SK-N-DZ (cell line): Measurements from ENCODE around the gene STXBP1.
"Not testable (repeated sequence)": the region's sequence is repeated elsewhere in the genome, so short reads cannot be mapped to it uniquely, and the experiment has no call there.

Experiments used
- DNase-seq: peaks from one replicate; pipeline ENCODE4 v3.0.0-alpha.2; 2015; ENCODE audit warnings: low spot score

The STXBP1 gene

DNA sequence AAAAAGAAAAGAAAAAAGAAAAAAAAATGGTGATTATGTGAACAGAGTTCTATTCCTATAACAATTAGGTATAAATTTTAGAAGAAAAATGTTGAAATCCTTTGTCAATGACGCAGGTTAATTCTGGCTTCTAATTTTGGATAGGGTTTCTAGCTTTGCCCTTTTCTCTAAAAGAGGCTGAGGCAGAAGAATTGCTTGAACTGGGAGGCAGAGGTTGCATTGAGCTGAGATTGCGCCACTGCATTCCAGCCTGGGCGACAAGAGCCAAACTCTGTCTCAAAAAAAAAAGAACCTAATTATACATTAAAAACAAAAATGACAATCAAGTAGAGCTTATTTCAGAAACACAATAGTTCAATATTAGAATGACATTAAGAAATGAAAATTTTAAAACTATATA lies 2.9 kb downstream of the STXBP1 start:
- no peak for DNase-seq

DNA sequence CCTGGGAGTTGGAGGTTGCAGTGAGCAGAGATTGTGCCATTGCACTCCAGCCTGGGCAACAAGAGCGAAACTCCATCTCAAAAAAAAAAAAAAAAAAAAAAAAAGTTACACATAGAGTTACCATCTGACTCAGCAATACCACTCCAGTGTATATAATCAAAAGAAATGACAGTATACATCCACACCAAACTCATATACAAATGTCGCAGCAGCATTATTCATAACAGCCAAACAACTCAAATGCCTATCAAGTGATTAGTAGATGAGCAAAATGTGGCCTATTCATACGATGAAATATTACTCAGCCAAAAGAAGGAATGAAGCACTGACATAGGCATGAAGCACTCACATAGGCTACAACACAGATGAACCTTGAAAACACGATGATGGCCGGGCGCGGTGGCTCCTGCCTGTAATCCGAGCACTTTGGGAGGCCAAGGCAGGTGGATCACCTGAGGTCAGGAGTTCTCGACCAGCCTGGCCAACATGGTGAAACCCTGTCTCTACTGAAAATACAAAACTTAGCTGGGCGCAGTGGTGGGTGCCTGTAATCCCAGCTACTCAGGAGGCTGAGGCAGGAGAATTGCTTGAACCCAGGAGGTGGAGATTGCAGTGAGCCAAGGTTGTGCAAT lies 9.4 kb downstream of the STXBP1 start:
- DNase-seq, result not testable (repeated sequence)

DNA sequence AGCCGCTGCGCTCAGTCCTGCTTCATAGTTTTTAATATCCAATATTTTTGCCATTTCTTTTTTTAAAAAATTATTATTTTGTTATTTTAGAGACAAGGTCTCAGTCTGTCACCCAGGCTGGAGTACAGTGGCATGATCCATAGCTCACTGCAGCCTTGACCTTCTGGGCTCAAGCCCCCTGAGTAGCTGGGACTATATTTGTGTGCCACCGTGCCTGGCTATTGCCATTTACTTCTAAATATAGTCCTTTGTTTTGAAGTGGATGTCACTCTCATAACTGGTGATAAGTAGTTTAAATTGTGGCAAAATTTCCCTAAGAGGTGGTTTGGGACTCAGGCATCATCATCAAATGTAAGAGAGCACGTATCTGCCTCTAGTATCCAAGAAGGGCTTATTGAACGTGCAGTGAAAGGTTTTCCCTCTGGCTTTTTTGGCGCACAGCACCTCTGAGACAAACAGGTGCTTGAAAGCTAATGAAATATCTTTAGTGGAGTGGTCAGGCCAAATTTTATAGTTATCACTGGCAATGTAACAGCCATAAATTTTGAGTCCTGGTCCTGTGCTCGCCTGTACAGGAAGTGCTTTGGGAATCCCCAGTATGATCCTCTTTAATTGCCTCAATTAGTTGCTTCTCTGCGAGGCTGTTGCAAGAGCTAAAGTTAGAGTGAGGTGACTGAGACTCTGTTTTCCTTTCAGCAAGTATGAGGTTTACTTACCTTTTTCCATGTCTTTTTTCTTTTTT lies 14.8 kb downstream of the STXBP1 start:
- no peak for DNase-seq

DNA sequence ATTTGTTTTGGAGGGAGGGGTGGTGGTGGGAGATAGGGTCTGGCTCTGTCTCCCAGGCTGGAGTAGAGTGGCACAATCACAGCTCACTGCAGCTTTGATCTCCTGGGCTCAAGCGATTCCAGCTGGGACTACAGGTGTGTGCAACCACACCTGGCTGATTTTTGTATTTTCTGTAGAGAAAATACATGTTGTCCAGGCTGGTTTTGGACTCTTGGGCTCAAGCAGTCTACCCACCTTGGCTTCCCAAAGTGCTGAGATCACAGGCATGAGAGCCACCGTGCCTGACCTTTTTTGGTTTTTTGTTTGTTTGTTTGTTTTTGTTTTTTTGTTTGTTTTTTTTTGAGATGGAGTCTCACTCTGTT lies 15.4 kb downstream of the STXBP1 start:
- DNase-seq, result no peak

DNA sequence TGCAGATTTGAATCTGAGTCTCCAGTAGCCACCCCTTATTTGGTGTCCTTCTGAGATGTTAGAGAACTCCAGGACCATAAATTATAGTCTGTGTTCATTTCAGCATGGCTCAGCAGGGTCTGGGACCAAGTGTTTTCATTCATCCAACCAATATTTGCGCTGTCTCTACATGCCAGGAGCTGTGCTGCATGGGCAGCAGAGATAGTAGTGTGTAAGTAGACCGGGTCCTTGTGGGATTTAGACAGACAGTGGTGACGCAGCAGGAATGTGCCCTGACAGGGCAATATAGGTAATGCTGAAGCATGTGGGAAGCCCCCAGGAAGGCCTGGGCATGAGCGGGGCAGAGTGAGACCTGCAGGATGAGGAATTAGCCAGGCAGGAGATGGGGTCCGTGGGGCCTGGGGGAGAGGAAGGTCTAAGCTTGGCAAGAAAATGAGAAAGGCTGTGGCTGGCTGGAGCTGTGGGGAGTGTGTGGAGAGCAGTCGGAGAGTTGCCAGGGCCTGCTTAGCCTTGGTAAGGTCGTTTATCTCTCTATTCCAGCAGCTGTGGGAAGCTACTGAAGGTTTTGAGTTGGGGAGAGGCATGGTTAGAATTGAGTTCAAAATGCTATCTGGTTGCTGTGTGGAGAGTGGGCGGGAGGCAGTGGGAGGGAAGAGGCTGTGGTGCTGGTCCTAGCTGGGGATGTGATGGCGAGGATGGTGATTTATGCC lies 16.8 kb downstream of the STXBP1 start:
- no peak for DNase-seq

DNA sequence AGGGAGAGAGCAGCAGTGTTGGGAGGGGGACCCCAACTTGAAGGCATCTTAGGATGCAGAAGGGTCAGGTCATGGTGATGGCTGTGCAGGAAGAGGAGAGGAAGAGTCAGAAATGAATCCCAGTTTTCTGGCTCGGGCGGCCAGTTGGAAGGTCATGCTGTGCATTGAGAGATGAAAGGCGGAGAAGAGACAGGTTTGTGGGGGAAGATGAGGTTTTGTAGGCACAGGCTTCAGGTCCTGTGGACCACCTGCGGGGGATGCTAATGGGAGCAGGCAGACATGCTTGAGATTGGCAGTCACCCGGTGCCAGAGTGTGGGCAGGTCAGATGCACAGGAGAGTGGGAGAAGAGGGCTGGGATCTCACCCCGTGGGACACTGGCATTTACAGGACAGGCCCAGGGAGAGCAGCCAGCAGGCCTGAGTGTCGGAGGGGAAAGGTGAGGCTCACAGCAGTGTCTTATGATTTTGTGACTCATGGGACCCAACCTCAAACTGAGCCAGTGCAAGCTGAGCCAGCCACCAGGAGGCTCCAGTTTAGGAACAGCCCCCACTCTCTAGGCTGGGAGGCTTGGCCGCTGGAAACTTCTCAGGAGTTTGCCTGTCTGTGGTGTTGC lies 17.5 kb downstream of the STXBP1 start:
- no peak for DNase-seq

DNA sequence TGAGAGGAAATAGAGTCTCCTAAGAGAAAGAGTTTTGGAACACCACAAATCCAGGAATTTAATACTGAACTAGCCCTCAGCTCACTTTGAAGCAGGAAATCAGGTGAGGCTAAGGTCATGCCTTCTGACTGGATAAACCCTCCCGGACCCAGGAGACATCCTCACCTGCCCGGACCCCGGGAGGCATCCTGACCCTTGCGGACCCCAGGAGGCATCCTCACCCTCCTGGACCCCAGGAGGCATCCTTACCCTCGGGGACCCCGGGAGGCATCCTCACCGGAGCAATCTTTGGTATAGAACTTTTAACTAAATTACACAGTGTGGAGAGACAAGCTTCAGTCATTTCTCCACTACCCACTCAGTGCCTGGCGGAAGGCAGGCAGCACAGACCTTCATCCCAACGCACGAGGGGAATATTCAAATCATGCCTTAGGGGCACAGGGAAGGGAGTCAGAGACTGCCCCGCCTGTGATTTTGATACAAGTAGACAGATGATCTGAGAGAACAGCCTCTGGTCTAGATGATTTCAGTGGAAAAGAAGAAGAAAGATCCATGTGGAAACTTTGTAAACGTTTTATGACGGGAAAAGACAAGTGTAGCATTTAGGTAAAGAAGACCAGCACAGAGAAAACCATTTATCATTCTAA lies 21.3 kb downstream of the STXBP1 start:
- DNase-seq, result no peak

DNA sequence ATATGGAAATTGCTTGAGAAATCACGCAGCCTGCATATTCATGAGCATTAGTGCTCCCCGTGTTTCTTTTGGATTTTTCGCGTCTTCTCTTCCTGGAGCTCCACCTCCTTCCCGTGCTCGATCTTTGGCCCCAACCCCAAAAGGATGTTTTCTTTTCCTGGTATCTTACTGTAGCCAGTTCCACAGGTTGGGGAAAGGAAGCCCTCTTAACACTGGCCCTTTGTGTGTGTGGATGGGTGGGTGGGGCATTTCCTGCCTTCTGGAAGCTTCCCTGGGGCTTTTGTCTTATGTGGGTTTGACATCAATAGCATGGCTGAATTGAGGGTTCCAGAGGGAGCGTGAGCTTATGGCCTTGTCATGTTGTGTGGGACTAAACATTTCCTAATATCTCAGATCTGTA lies 21.9 kb downstream of the STXBP1 start:
- no peak for DNase-seq

DNA sequence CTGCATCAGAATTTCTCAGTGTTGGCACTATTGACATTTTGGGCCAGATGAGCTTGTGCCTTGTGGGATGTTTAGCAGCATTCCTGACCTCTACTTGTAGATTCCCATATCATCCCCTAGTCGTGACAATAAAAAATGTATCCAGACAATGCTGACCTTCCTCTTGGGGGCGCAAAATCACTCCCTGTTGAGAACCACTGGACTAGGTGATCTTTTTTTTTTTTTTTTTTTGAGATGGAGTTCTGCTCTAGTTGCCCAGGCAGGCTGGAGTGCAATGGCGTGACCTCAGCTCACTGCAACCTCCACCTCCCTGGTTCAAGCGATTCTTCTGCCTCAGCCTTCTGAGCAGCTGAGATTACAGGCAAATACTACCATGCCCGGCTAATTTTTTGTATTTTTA lies 22.6 kb downstream of the STXBP1 start:
- DNase-seq, result no peak

DNA sequence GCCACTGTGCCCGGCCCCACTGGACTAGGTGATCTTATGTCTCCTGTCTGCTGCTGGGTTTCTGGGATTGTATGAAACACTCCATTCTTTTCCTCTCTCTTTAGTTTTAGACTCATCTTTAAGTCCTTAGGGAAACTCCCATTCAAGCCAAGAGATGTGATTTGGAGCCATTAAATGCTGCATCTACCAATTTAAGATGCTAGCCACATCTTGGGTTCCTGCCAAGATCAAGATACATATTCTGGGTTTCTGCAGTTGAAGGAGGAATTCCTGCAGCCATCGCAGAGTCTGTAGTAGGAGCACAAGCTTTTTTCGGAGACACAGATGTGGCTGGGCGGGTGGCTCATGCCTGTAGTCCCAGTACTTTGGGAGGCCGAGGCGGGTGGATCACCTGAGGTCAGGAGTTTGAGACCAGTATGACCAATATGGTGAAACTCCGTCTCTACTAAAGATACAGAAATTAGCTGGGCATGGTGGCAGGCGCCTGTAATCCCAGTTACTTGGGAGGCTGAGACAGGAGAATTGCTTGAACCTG lies 23.2 kb downstream of the STXBP1 start:
- DNase-seq, result no peak

DNA sequence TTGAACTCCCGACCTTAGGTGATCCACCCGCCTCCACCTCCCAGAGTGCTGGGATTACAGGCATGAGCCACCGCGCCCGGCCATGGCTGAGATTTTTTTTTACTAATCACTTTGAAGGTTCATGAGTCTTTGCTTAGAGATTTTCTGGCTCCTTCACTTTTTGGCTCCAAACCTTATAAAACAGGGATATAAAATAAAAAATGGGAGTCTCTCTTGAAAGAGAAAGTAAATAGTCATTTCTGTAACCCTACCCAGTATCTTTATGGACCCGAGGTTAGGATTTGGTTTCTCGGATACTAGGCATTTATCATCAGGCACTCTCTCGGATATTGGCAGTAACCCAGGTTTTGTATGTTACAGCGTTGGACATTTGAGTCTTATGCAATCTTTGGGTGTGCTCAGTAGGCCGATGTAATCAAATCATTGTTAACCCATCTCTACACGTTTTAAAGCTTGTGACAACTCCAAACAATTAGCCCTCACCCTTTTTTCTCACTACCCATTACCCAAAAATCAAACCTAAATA lies 25.3 kb downstream of the STXBP1 start:
- DNase-seq, result no peak

DNA sequence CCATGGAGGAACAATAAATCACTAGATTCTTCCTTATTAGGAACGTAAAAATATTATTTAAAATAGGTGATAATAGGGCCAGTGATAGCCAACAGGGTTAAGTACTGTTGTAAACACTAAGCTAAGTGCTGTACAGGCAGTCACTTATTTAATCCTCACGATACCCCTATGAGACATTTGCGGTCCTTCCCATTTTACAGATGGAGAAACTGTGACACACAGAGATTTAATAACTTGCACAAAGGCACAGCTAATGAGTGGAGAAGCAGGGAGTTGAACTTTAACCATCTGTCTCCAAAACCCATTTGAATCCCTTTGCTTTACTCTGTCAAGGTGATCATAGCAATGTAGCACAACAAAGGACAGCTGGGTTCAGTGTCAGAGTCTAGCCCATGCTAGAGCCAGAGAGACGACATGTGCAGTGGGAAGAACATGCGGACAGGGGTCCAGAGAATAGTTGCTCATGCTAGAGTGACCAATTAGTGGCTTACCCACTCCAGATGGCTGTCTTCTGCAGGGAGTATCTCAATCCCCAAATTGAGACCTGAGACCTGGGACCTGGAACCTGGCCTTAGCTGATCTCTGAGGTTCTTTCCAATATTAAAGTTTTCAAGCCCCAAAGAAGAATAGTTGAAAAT lies 28.9 kb downstream of the STXBP1 start:
- no peak for DNase-seq

DNA sequence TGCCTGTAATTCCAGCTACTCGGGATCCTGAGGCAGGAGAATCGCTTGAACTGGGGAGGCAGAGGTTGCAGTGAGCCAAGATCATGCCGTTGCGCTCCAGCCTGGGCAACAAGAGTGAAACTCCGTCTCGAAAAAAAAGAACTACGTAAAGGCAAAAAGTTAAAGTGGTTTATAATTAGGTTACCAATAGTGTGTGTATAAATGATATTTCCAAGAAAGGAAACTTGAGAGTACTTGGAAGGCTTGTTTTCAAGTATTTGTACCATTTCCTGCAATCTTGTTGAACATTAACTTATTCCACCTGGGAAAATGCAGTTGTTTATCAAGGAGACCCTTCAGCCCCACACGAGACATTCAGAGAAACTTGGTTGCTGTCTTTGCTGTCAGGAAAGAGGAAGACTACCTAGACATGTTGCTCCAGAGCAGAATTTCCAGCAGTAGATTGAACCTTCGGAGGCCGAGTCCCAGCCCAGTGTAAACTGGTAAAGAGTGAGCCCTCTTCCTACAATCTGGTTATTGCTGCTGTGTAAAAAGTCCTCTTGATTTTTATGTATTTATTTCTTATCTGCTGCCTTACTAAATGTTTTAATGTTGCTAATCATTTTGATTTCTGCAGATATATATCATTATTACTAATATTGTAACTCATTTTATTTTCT lies 30.1 kb downstream of the STXBP1 start:
- no peak for DNase-seq

DNA sequence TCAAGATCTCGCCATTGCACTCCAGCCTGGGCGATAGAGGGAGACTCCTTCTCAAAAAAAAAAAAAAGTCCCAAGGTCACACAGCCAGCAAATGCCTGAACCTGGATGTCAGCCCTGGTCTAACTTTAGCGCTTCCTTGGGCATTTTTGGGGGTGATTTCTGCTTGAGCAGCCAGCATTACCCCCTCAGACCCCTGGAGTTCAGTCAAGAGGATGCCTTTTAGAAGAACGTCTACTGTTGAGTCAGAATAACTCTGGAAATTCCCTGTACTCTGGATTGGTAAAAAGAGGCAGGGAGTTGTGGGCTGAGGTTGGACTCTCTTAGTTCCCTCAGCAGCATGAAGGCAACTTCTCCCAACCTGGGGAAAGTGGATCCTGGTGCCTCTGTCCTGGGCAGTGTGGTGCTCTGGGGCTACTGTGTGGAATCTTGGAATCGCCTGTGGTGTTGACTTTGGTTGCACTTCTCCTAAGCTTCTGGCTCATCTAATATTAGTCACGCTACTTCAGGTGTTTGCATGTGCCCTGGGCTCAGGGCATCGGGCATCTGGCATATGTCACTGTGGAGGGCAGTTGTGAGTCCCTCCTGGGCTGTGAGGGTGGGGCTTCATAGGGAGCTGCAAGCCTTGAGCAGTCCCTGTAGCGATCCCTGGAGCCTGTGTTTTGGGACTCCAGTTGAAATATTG lies 32.2 kb downstream of the STXBP1 start:
- no peak for DNase-seq

DNA sequence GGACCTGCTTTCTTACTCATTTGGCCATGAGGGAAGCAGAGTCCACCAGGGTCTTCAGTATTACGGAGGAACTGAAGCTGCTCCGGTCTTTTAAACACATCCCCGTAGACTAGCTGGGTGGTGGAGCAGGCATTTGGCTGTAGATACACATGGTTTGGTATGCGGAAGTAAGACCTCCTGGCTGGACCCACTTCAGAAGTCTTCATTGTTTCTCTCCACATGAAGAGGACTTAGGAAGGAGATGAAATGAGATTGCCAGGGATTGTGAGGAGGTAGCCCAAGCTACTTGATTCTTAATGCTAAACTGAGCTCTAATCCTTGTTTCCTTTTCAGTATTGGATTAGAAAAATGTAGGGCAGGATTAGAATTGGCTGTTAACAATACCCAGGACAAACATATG lies 32.9 kb downstream of the STXBP1 start:
- DNase-seq, result no peak

DNA sequence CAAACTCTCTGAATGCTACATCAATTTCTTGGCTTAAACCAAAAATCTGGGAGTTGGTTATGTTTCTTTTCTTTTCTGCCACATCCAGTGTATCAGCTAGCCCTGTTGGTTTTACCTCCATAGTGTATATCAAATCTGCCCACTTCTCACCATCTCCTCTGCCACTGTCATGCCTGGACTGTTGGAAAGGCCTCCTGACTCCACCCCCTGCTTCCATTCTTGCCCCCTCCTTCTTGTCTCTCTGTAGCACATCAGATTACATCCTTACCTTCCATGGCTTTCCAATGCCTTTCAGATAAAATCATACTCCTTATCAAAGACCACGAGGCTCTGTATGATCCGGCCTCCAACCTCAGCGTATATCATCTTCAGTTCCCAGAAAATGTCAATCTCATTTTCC lies 35.4 kb downstream of the STXBP1 start:
- no peak for DNase-seq

DNA sequence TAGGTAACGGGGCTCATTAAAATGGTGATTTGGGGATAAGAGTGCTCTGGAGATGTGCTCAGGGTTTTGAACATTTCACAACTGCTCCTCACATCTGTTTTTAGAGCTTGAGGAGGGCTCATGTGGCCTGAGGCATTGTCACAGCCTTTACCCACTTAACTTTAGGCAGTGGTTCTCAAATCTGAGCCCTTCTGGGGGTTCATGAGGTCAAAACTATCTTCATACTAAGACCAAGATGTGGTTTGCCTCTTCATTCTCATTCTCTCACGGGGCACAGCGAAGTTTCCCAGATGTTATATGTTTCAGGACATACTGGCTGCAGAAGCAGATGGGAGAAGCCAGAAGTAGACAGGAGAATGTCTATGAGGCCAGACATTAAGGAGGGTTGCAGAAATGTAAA lies 38.4 kb downstream of the STXBP1 start:
- DNase-seq, result no peak

DNA sequence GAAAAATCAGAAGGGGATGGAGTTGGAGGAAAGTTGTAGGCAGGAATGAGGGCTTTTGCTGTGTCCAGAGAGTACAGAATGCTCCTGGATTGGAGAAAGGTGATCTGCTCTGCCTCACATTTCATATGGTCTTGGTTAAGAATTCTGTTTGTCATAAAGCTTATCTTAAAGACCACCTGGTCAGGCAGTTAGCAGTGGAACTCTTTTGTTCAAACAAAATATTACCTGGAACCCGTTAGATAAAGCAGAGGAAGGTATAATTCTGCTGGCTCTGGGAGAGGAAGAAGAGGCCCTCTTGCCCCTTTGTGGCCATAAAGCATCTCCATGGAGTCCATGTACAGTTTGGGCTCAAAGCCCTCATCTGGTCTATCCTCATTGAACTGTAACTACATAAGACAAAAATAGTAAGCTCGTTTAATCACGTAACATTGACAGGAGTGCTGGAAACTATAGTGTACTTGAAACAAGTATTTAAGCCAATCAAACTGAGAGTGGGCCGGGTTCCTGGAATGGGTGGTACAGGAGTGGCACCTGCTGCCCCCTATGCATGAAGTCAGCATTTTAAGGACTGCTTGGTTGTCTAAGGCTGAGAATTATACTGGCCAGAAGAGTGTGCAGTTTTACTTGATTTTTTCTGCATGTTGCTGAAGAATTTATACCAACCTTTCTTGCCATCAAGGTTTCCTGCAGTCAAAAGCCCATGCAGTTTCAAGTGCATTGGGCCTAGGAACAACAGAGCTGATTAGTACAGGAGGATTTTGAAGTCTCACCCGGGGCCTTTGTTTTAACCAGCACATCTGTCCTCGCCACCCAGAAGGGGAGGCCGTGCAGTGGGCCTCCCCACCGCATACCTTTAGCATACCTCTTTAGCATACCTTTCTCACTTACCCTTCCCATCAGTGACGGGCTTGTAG lies 39.9 kb downstream of the STXBP1 start:
- no peak for DNase-seq

DNA sequence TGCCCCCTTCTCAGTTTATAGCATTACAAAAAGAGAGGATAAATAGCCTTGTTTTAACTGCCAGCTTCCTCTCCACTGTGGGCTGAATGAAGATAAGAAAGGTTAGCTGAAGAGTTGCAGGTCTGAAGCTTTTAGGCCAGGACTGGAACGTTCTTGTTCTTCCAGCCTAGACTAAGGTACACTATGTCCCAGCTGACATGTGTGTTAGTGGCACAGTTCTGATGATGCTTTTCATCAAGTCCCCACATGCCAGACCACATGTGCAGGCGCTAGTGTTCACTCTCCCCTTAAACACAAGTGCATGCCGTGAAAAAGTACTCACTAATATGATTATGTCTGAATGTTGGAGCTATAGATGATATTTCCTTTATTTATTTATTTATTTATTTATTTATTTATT lies 40.7 kb downstream of the STXBP1 start:
- DNase-seq, result no peak
